ENCODE measurements around the gene ECHS1. TPM values are rescaled to one million over a fixed set of nuclear protein-coding genes. Genes with fewer than 3 reads are reported as not detected.
A peak's percentile ranks its signal among the peaks of the same experiment; 100 is the strongest.

ECHS1 gene
- total and polyA plus RNA-seq, 10 of the 15 experiments (the other 5 are each of a cell fraction or from before 2014, with no cell fraction given): 32.7 to 164 (median 62.4) TPM

DNA sequence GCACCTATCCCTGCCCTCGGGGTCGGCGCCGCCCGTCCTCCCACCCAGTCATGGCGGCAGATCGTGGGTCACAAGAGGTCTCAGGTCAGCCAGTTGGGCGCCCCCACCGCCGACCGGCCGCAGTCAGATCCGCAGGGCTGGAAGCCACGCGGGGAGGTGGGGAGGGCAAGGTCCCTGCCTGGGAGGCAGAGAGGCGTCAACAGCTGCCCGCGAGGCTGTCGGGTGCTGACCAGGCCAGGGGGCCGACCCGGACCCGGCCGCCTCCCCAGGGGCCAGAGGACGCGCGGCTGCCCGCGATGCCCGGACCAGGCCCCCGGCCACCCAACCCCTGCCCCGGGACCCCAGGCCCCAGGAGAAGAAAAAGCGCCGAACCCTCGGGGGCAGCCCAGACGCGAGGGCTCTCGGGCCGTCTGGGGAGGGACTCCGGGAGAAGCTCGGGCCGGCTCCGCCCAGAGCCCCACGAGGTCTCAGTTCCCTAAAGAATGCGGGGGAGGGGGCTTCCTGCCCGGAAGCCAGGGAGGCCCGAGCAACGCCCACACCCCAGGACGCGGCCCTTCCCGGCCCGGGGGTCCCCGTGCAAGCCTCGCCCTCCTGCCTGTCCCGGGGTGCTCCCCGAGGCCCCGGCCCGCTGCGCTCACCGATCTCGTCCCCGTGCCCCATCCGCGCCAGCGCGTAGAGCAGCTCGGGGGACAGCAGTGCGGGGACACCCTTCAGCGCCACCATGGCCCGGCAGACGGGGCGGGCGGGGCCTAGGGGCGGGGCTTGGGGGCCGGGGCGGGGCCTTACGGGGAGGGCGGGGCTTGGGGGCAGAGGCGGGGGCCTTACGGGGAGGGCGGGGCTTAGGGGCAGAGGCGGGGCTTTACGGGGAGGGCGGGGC, 15.6 kb downstream of the ECHS1 start, which contains the start of gene FUOM (continued):
- TF ChIP-seq ZNF622 (IDR thresholded peaks at IDR 0.05) (no peak), IRF4 (IDR thresholded peaks at IDR 0.05; ENCODE audit: low read depth, low read length) (no peak), POLR2AphosphoS2 (IDR thresholded peaks at IDR 0.05; ENCODE audit: low read depth, low read length) (no peak), JUNB (IDR thresholded peaks at IDR 0.05) (no peak), BMI1 (IDR thresholded peaks at IDR 0.05; ENCODE audit: borderline replicate concordance) (no peak), ATF3 (IDR thresholded peaks at IDR 0.05; ENCODE audit: borderline replicate concordance, extremely low read depth, low read depth, low read length) (no peak), SMAD5 (IDR thresholded peaks at IDR 0.05; ENCODE audit: low read depth) (no peak), TBL1XR1 (IDR thresholded peaks at IDR 0.05; ENCODE audit: low read depth, low read length) (0 out of 2 replicates have a peak, but pooled peaks have one; percentile 26), SP1 (IDR thresholded peaks at IDR 0.05; ENCODE audit: low read depth, low read length) (peak; percentile 34), BACH1 (IDR thresholded peaks at IDR 0.05; ENCODE audit: borderline replicate concordance) (no peak; the same call in 1 of the 2 replicates), ESRRA (IDR thresholded peaks at IDR 0.05; ENCODE audit: low read length) (no peak), EZH2 (IDR thresholded peaks at IDR 0.05; ENCODE audit: borderline replicate concordance, control insufficient read depth, low read depth, low read length) (no peak), ZBTB33 (IDR thresholded peaks at IDR 0.05) (no peak), RCOR1 (conservative IDR thresholded peaks at IDR 0.05; ENCODE audit: low read depth, low read length) (no peak), SUPT20H (IDR thresholded peaks at IDR 0.05; ENCODE audit: borderline replicate concordance, control insufficient read depth, low read depth, low read length) (no peak), NFIC (IDR thresholded peaks at IDR 0.05; ENCODE audit: low read depth, low read length) (no peak), CBX5 (IDR thresholded peaks at IDR 0.05; ENCODE audit: low read depth) (no peak), POU2F2 (IDR thresholded peaks at IDR 0.05; ENCODE audit: borderline replicate concordance, low read depth, low read length) (peak; percentile 45; the same call in 1 of the 3 replicates), LARP7 (IDR thresholded peaks at IDR 0.05) (no peak), ZZZ3 (IDR thresholded peaks at IDR 0.05; ENCODE audit: control insufficient read depth, insufficient read length, low read depth) (no peak), CHD4 (IDR thresholded peaks at IDR 0.05) (no peak), TCF3 (IDR thresholded peaks at IDR 0.05; ENCODE audit: borderline replicate concordance, insufficient read depth, low read depth, low read length) (no peak)
- TF ChIP-seq, protein P1, sequence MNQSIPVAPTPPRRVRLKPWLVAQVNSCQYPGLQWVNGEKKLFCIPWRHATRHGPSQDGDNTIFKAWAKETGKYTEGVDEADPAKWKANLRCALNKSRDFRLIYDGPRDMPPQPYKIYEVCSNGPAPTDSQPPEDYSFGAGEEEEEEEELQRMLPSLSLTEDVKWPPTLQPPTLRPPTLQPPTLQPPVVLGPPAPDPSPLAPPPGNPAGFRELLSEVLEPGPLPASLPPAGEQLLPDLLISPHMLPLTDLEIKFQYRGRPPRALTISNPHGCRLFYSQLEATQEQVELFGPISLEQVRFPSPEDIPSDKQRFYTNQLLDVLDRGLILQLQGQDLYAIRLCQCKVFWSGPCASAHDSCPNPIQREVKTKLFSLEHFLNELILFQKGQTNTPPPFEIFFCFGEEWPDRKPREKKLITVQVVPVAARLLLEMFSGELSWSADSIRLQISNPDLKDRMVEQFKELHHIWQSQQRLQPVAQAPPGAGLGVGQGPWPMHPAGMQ (IDR thresholded peaks at IDR 0.05; ENCODE audit: borderline replicate concordance): no peak
- TF ChIP-seq, protein P2, sequence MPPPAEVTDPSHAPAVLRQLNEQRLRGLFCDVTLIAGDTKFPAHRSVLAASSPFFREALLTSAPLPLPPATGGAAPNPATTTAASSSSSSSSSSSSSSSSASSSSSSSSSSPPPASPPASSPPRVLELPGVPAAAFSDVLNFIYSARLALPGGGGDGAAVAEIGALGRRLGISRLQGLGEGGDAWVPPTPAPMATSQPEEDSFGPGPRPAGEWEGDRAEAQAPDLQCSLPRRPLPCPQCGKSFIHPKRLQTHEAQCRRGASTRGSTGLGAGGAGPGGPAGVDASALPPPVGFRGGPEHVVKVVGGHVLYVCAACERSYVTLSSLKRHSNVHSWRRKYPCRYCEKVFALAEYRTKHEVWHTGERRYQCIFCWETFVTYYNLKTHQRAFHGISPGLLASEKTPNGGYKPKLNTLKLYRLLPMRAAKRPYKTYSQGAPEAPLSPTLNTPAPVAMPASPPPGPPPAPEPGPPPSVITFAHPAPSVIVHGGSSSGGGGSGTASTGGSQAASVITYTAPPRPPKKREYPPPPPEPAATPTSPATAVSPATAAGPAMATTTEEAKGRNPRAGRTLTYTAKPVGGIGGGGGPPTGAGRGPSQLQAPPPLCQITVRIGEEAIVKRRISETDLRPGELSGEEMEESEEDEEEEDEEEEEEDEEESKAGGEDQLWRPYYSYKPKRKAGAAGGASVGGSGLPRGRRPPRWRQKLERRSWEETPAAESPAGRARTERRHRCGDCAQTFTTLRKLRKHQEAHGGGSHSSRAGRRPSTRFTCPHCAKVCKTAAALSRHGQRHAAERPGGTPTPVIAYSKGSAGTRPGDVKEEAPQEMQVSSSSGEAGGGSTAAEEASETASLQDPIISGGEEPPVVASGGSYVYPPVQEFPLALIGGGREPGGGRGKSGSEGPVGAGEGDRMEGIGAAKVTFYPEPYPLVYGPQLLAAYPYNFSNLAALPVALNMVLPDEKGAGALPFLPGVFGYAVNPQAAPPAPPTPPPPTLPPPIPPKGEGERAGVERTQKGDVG (CRISPR knock-in tag; IDR thresholded peaks at IDR 0.05): no peak

Measured in GM12878 (cell line).